GM23338 (cell line): ENCODE measurements around the gene AKR1E2. TPM values are rescaled to one million over a fixed set of nuclear protein-coding genes. Genes with fewer than 3 reads are reported as not detected.

ENCODE experiments used
- ATAC-seq: fragments of 200-7000 bp; cut with Tn5 transposase; 3 replicates; pipeline ENCODE4 v1.9.1; 2020
- DNase-seq: peaks from one replicate; pipeline ENCODE4 v3.0.0-alpha.2; 2015; ENCODE audit warnings: low spot score
- H2AFZ ChIP-seq: fragments of 200-600 bp; sonication (generic); 2 replicates; pipeline ENCODE4 v1.8.0; 2016; ENCODE audit warnings: antibody characterized with exemption, mild to moderate bottlenecking, moderate library complexity
- H3F3A ChIP-seq: fragments of 200-600 bp; sonication (generic); replicated peaks from 2 replicates; pipeline ENCODE4 v1.8.0; 2017; ENCODE audit warnings: antibody characterized with exemption, mixed run types, low read depth
- H3K27ac ChIP-seq: fragments of 200-600 bp; sonication (generic); 2 replicates; pipeline ENCODE4 v1.6.1; 2016; ENCODE audit warnings: low read depth
- H3K27me3 ChIP-seq: fragments of 200-600 bp; sonication (generic); 2 replicates; pipeline ENCODE4 v1.8.0; 2016; ENCODE audit warnings: mild to moderate bottlenecking, mixed run types, moderate library complexity; ENCODE audit not compliant: insufficient read depth
- H3K36me3 ChIP-seq: fragments of 200-600 bp; sonication (generic); 2 replicates; pipeline ENCODE4 v1.8.0; 2016; ENCODE audit warnings: mild to moderate bottlenecking; ENCODE audit not compliant: insufficient read depth
- H3K4me1 ChIP-seq: fragments of 200-600 bp; sonication (generic); 2 replicates; pipeline ENCODE4 v1.8.0; 2016; ENCODE audit warnings: mild to moderate bottlenecking, moderate library complexity; ENCODE audit not compliant: insufficient read depth
- H3K4me2 ChIP-seq: fragments of 200-600 bp; sonication (generic); 2 replicates; pipeline ENCODE4 v1.7.1; 2017; ENCODE audit warnings: mixed run types
- H3K4me3 ChIP-seq: fragments of 200-600 bp; sonication (generic); 2 replicates; pipeline ENCODE4 v1.6.1; 2016; ENCODE audit warnings: mixed run types
- H3K79me2 ChIP-seq: fragments of 200-600 bp; sonication (generic); replicated peaks from 2 replicates; pipeline ENCODE4 v1.8.0; 2017; ENCODE audit warnings: mild to moderate bottlenecking; ENCODE audit not compliant: insufficient read depth
- H3K9me2 ChIP-seq: fragments of 200-600 bp; sonication (generic); 2 replicates; pipeline ENCODE4 v1.8.0; 2017; ENCODE audit not compliant: insufficient read depth
- H4K20me1 ChIP-seq: fragments of 200-600 bp; sonication (generic); replicated peaks from 2 replicates; pipeline ENCODE4 v1.8.0; 2017; ENCODE audit warnings: mild to moderate bottlenecking; ENCODE audit not compliant: insufficient read depth
- H3K27ac Mint-ChIP-seq: 2 replicates; pipeline ENCODE4 v1.8.0; 2020; ENCODE audit warnings: inconsistent platforms, mild to moderate bottlenecking, moderate library complexity, mixed read lengths
- H3K27me3 Mint-ChIP-seq: 3 replicates; pipeline ENCODE4 v1.8.0; 2022; ENCODE audit warnings: low read depth, mild to moderate bottlenecking, moderate library complexity, mixed read lengths, inconsistent platforms; ENCODE audit not compliant: insufficient read depth, poor library complexity
- H3K36me3 Mint-ChIP-seq: 3 replicates; pipeline ENCODE4 v1.8.0; 2021; ENCODE audit warnings: low read depth, mild to moderate bottlenecking, inconsistent platforms, moderate library complexity, mixed read lengths
- H3K4me1 Mint-ChIP-seq: 3 replicates; pipeline ENCODE4 v1.8.0; 2020; ENCODE audit warnings: mild to moderate bottlenecking, inconsistent platforms, mixed read lengths
- H3K4me3 Mint-ChIP-seq: 3 replicates; pipeline ENCODE4 v1.8.0; 2021; ENCODE audit warnings: moderate library complexity, mild to moderate bottlenecking, inconsistent platforms, mixed read lengths
- H3K9me3 Mint-ChIP-seq: 3 replicates; pipeline ENCODE4 v1.8.0; 2020; ENCODE audit warnings: moderate library complexity, mild to moderate bottlenecking, inconsistent platforms, mixed read lengths
- CREB1 ChIP-seq: fragments of 250-450 bp; sonication (Bioruptor Pico); IDR thresholded peaks from 2 replicates; pipeline ENCODE4 v1.5.0; 2020; ENCODE audit warnings: low read depth, mild to moderate bottlenecking, moderate library complexity
- CTCF ChIP-seq, 2 experiments: fragments of 200-600 bp in 1 of 2; sonication (generic) in 1 of 2; conservative IDR thresholded peaks; 2 replicates each; pipeline versions ENCODE4 v1.5.1 to v1.6.1; 2016 to 2017; ENCODE audit warnings: antibody characterized with exemption in 2 of 2, low read depth in 2 of 2, mild to moderate bottlenecking in 2 of 2, moderate library complexity in 1 of 2
- EZH2 ChIP-seq: fragments of 200-600 bp; sonication (generic); IDR thresholded peaks from one replicate; pipeline ENCODE4 v1.8.0; 2017; ENCODE audit warnings: antibody characterized with exemption, mild to moderate bottlenecking, low read depth; ENCODE audit not compliant: unreplicated experiment
- EZH2phosphoT487 ChIP-seq: fragments of 200-600 bp; sonication (generic); IDR thresholded peaks from one replicate; pipeline ENCODE4 v1.8.1; 2018; ENCODE audit warnings: antibody characterized with exemption; ENCODE audit not compliant: unreplicated experiment
- JUNB ChIP-seq: IDR thresholded peaks from one replicate; pipeline ENCODE4 v1.6.1; 2016; ENCODE audit warnings: antibody characterized with exemption; ENCODE audit not compliant: unreplicated experiment
- NANOG ChIP-seq: IDR thresholded peaks from 2 replicates; pipeline ENCODE4 v1.6.1; 2016; ENCODE audit warnings: antibody characterized with exemption, borderline replicate concordance
- POLR2AphosphoS5 ChIP-seq: IDR thresholded peaks from 2 replicates; pipeline ENCODE4 v1.6.1; 2016; ENCODE audit warnings: antibody characterized with exemption, low read depth
- STAT1 ChIP-seq: IDR thresholded peaks from one replicate; pipeline ENCODE4 v1.6.1; 2016; ENCODE audit warnings: antibody characterized with exemption; ENCODE audit not compliant: unreplicated experiment
- ZNF114 ChIP-seq: fragments of 250-450 bp; sonication (Bioruptor Pico); IDR thresholded peaks from 2 replicates; pipeline ENCODE4 v1.5.0; 2020; ENCODE audit warnings: mild to moderate bottlenecking, moderate library complexity
- ZNF331 ChIP-seq: fragments of 250-450 bp; sonication (Bioruptor Pico); IDR thresholded peaks from 2 replicates; pipeline ENCODE4 v1.5.0; 2020; ENCODE audit warnings: low read depth, mild to moderate bottlenecking, moderate library complexity
- polyA plus RNA-seq: library from polyadenylated mRNA; unstranded; fragments of >200 nt; fragmentation: Nextera tagmentation; extraction: Ambion mirVana; gene quantifications from 2 replicates; pipeline ENCODE4 v1.2.1, GENCODE V29; 2016
- total RNA-seq: library from RNA; depleted of rRNA; stranded (reverse); fragments of >200 nt; shearing (Covaris generic); gene quantifications from 2 replicates; pipeline ENCODE4 v1.2.3, GENCODE V29; 2014
- TF ChIP-seq, protein P1 (sequence below): fragments of 250-450 bp; sonication (Bioruptor Pico); IDR thresholded peaks from 2 replicates; pipeline ENCODE4 v1.5.0; 2020; ENCODE audit warnings: mild to moderate bottlenecking, moderate library complexity
- TF ChIP-seq, protein P2 (sequence below): IDR thresholded peaks from one replicate; pipeline ENCODE4 v1.6.1; 2018; ENCODE audit warnings: antibody characterized with exemption; ENCODE audit not compliant: unreplicated experiment
- TF ChIP-seq, protein P3 (sequence below): IDR thresholded peaks from 2 replicates; pipeline ENCODE4 v1.6.1; 2016; ENCODE audit warnings: antibody characterized with exemption

Gene AKR1E2
- total and polyA plus RNA-seq, 2 experiments from 2014 or later = 2.2 to 4.3 TPM

DNA sequence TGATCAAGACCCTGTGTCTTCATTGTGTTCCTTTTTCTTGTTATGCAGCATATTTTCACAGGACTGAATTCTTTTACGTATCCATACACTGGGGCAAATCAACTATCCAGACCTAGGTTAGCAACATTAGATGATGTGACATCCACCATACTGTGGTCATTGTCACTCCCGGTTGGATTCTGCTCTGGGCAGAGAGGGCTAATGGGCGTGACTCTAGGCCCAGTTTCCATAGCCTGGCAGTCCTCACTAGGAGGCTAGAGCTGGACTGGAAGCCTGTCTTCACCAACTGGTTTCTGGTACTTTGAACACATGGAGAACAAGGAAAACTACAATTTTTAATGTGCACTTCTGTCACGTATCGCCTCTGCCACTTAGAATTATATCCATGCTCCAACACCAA lies 25.2 kb downstream of the AKR1E2 start (continued):
- TF ChIP-seq, protein P1, sequence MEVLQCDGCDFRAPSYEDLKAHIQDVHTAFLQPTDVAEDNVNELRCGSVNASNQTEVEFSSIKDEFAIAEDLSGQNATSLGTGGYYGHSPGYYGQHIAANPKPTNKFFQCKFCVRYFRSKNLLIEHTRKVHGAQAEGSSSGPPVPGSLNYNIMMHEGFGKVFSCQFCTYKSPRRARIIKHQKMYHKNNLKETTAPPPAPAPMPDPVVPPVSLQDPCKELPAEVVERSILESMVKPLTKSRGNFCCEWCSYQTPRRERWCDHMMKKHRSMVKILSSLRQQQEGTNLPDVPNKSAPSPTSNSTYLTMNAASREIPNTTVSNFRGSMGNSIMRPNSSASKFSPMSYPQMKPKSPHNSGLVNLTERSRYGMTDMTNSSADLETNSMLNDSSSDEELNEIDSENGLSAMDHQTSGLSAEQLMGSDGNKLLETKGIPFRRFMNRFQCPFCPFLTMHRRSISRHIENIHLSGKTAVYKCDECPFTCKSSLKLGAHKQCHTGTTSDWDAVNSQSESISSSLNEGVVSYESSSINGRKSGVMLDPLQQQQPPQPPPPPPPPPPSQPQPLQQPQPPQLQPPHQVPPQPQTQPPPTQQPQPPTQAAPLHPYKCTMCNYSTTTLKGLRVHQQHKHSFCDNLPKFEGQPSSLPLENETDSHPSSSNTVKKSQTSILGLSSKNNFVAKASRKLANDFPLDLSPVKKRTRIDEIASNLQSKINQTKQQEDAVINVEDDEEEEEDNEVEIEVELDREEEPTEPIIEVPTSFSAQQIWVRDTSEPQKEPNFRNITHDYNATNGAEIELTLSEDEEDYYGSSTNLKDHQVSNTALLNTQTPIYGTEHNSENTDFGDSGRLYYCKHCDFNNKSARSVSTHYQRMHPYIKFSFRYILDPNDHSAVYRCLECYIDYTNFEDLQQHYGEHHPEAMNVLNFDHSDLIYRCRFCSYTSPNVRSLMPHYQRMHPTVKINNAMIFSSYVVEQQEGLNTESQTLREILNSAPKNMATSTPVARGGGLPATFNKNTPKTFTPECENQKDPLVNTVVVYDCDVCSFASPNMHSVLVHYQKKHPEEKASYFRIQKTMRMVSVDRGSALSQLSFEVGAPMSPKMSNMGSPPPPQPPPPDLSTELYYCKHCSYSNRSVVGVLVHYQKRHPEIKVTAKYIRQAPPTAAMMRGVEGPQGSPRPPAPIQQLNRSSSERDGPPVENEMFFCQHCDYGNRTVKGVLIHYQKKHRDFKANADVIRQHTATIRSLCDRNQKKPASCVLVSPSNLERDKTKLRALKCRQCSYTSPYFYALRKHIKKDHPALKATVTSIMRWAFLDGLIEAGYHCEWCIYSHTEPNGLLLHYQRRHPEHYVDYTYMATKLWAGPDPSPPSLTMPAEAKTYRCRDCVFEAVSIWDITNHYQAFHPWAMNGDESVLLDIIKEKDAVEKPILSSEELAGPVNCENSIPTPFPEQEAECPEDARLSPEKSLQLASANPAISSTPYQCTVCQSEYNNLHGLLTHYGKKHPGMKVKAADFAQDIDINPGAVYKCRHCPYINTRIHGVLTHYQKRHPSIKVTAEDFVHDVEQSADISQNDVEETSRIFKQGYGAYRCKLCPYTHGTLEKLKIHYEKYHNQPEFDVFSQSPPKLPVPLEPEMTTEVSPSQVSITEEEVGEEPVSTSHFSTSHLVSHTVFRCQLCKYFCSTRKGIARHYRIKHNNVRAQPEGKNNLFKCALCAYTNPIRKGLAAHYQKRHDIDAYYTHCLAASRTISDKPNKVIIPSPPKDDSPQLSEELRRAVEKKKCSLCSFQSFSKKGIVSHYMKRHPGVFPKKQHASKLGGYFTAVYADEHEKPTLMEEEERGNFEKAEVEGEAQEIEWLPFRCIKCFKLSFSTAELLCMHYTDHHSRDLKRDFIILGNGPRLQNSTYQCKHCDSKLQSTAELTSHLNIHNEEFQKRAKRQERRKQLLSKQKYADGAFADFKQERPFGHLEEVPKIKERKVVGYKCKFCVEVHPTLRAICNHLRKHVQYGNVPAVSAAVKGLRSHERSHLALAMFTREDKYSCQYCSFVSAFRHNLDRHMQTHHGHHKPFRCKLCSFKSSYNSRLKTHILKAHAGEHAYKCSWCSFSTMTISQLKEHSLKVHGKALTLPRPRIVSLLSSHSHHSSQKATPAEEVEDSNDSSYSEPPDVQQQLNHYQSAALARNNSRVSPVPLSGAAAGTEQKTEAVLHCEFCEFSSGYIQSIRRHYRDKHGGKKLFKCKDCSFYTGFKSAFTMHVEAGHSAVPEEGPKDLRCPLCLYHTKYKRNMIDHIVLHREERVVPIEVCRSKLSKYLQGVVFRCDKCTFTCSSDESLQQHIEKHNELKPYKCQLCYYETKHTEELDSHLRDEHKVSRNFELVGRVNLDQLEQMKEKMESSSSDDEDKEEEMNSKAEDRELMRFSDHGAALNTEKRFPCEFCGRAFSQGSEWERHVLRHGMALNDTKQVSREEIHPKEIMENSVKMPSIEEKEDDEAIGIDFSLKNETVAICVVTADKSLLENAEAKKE (CRISPR knock-in tag) = no peak
- no peak for TF ChIP-seq NANOG

- H3K9me3 Mint-ChIP-seq = no peaks in the 10 kb centered on the region; the same call in 2 of the 3 replicates
- no peak overlapping the region for H3K4me3 Mint-ChIP-seq
- H3K27me3 ChIP-seq = no peaks in the 10 kb centered on the region
- H3K4me3 ChIP-seq = no peak overlapping the region
- no peak overlapping the region for H3K4me2 ChIP-seq
- H2AFZ ChIP-seq = no peak overlapping the region
- no peaks in the 10 kb centered on the region for H3K79me2 ChIP-seq
- H3F3A ChIP-seq = no peaks in the 10 kb centered on the region
- H3K27ac ChIP-seq = no peak overlapping the region
- no peaks in the 10 kb centered on the region for H4K20me1 ChIP-seq
- peaks cover 2% of the 10 kb centered on the region for H3K27me3 Mint-ChIP-seq
- ATAC-seq (no peak), DNase-seq (no peak)
- H3K36me3 Mint-ChIP-seq = no peaks in the 10 kb centered on the region
- peaks cover 10% of the 10 kb centered on the region for H3K4me1 Mint-ChIP-seq
- no peak overlapping the region for H3K27ac Mint-ChIP-seq
- H3K9me2 ChIP-seq = no peaks in the 10 kb centered on the region
- H3K4me1 ChIP-seq = peaks cover 3% of the 10 kb centered on the region; the same call in 1 of the 2 replicates
- no peaks in the 10 kb centered on the region for H3K36me3 ChIP-seq
- TF ChIP-seq ZNF114 = no peak
- no peak for TF ChIP-seq EZH2phosphoT487
- no peak for TF ChIP-seq ZNF331
- no peak for TF ChIP-seq EZH2
- no peak for TF ChIP-seq STAT1
- no peak for TF ChIP-seq POLR2AphosphoS5
- TF ChIP-seq, protein P2, sequence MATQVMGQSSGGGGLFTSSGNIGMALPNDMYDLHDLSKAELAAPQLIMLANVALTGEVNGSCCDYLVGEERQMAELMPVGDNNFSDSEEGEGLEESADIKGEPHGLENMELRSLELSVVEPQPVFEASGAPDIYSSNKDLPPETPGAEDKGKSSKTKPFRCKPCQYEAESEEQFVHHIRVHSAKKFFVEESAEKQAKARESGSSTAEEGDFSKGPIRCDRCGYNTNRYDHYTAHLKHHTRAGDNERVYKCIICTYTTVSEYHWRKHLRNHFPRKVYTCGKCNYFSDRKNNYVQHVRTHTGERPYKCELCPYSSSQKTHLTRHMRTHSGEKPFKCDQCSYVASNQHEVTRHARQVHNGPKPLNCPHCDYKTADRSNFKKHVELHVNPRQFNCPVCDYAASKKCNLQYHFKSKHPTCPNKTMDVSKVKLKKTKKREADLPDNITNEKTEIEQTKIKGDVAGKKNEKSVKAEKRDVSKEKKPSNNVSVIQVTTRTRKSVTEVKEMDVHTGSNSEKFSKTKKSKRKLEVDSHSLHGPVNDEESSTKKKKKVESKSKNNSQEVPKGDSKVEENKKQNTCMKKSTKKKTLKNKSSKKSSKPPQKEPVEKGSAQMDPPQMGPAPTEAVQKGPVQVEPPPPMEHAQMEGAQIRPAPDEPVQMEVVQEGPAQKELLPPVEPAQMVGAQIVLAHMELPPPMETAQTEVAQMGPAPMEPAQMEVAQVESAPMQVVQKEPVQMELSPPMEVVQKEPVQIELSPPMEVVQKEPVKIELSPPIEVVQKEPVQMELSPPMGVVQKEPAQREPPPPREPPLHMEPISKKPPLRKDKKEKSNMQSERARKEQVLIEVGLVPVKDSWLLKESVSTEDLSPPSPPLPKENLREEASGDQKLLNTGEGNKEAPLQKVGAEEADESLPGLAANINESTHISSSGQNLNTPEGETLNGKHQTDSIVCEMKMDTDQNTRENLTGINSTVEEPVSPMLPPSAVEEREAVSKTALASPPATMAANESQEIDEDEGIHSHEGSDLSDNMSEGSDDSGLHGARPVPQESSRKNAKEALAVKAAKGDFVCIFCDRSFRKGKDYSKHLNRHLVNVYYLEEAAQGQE = no peak
- no peak for TF ChIP-seq JUNB
- TF ChIP-seq, protein P3, sequence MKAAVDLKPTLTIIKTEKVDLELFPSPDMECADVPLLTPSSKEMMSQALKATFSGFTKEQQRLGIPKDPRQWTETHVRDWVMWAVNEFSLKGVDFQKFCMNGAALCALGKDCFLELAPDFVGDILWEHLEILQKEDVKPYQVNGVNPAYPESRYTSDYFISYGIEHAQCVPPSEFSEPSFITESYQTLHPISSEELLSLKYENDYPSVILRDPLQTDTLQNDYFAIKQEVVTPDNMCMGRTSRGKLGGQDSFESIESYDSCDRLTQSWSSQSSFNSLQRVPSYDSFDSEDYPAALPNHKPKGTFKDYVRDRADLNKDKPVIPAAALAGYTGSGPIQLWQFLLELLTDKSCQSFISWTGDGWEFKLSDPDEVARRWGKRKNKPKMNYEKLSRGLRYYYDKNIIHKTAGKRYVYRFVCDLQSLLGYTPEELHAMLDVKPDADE = no peak
- no peak for TF ChIP-seq NANOG
- no peak for TF ChIP-seq CREB1 (CRISPR knock-in tag)
- no peak for TF ChIP-seq CTCF (conservative IDR thresholded peaks at IDR 0.05; ENCODE audit: low read depth in 2 of 2)
Observed at GRCh38 chr10:4851846-4852245, 25.8 kb downstream of the AKR1E2 start.
